IPS-18c (cell line): ENCODE measurements around the gene PPT2.
A peak's percentile ranks its signal among the peaks of the same experiment; 100 is the strongest.

ENCODE experiments used
- H3K4me3 ChIP-seq: 2 replicates; pipeline ENCODE4 v1.7.0; 2013; ENCODE audit warnings: low read depth, mild to moderate bottlenecking, low read length, moderate library complexity; ENCODE audit not compliant: insufficient read depth
- H3K9me3 ChIP-seq: one replicate; pipeline ENCODE4 v1.6.1; 2013; ENCODE audit warnings: mild to moderate bottlenecking, low read length, moderate library complexity; ENCODE audit not compliant: control insufficient read depth, insufficient read depth

Gene PPT2

GRCh38 chr6:32146687-32147086, 7.3 kb upstream of the PPT2 start:
- H3K4me3 ChIP-seq: no peak overlapping the region
- no peaks in the 10 kb centered on the region for H3K9me3 ChIP-seq

GRCh38 chr6:32147401-32148132, 6.4 kb upstream of the PPT2 start:
- H3K9me3 ChIP-seq: no peaks in the 10 kb centered on the region

GRCh38 chr6:32148289-32149091, 5.5 kb upstream of the PPT2 start:
- H3K9me3 ChIP-seq: no peaks in the 10 kb centered on the region
- H3K4me3 ChIP-seq: peak overlapping the region; percentile 2; the same call in 1 of the 2 replicates

More at GRCh38 chr6:32147401-32148132, 6.4 kb upstream of the PPT2 start:
- no peak overlapping the region for H3K4me3 ChIP-seq

GRCh38 chr6:32149092-32149755, 4.7 kb upstream of the PPT2 start:
- Histone ChIP-seq H3K4me3 (peak overlapping the region; percentile 2; the same call in 1 of the 2 replicates), H3K9me3 (no peaks in the 10 kb centered on the region)

GRCh38 chr6:32149932-32150870, 3.7 kb upstream of the PPT2 start:
- H3K4me3 ChIP-seq: peak overlapping the region; percentile 34

GRCh38 chr6:32151181-32151862, 2.6 kb upstream of the PPT2 start:
- Histone ChIP-seq H3K9me3 (no peaks in the 10 kb centered on the region), H3K4me3 (no peak overlapping the region)

More at GRCh38 chr6:32149932-32150870, 3.7 kb upstream of the PPT2 start:
- H3K9me3 ChIP-seq: no peaks in the 10 kb centered on the region

- H3K4me3 ChIP-seq: peak within 1 kb of the TSS; percentile 67
- H3K9me3 ChIP-seq: no peaks in the 10 kb centered on the region
Observed at GRCh38 chr6:32151863-32152768, 1.8 kb upstream of the PPT2 start, which contains the start of gene PRRT1. Gene PRRT1, minus strand, starts transcription at chr6:32151939. Its CDS starts 112 bp downstream, at chr6:32151827.

GRCh38 chr6:32152769-32153563, 975 bp upstream of the PPT2 start:
- peak overlapping the region; percentile 67 for H3K4me3 ChIP-seq
- H3K9me3 ChIP-seq: no peaks in the 10 kb centered on the region

- Histone ChIP-seq H3K4me3 (peak overlapping the region; percentile 67), H3K9me3 (no peaks in the 10 kb centered on the region)
Observed at GRCh38 chr6:32154514-32155161, 697 bp downstream of the PPT2 start.

GRCh38 chr6:32156891-32157290, 3.0 kb downstream of the PPT2 start:
- Histone ChIP-seq H3K9me3 (no peaks in the 10 kb centered on the region), H3K4me3 (no peak overlapping the region)

GRCh38 chr6:32158052-32158451, 4.1 kb downstream of the PPT2 start:
- Histone ChIP-seq H3K4me3 (no peak overlapping the region), H3K9me3 (no peaks in the 10 kb centered on the region)

- H3K4me3 ChIP-seq: no peak overlapping the region
- no peaks in the 10 kb centered on the region for H3K9me3 ChIP-seq
Observed at GRCh38 chr6:32163559-32164258, 9.8 kb downstream of the PPT2 start.

GRCh38 chr6:32164295-32164694, 10.4 kb downstream of the PPT2 start, which contains the start of gene EGFL8:
Gene EGFL8, plus strand, starts transcription at chr6:32164595. Its CDS starts 1,571 bp downstream, at chr6:32166166.
- H3K9me3 ChIP-seq: no peaks in the 10 kb centered on the region
- H3K4me3 ChIP-seq: no peak within 1 kb of the TSS
